ENCODE measurements around the gene ZNF683.
"Not testable (repeated sequence)": the region's sequence is repeated elsewhere in the genome, so short reads cannot be mapped to it uniquely, and the experiment has no call there.

The ZNF683 gene

GRCh38 chr1:26335774-26336476, 36.6 kb downstream of the ZNF683 start:
- DNase-seq: no peak

- not testable (repeated sequence) for DNase-seq
These were observed 39.2 kb downstream of the ZNF683 start for GRCh38 chr1:26333312-26333711.

GRCh38 chr1:26330276-26330675, 42.3 kb downstream of the ZNF683 start:
- DNase-seq: no peak

DNA sequence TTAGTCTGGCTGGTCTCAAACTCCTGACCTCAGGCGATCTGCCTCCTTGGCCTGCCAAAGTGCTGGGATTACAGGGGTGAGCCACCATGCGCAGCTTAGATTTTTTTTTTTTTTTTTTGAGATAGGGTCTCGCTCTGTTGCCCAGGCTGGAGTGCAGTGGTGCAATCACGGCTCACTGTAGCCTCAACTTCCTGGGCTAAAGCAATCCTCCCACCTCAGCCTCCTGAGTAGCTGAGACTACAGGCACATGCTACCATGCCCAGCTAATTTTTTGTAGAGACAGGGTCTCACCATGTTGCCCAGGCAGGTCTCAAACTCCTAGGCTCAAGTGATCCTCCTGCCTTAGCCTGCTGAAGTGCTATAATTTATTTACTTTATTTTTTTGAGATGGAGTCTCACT, 43.2 kb downstream of the ZNF683 start:
- DNase-seq: not testable (repeated sequence)

GRCh38 chr1:26328597-26328996, 44.0 kb downstream of the ZNF683 start:
- DNase-seq: no peak

DNA sequence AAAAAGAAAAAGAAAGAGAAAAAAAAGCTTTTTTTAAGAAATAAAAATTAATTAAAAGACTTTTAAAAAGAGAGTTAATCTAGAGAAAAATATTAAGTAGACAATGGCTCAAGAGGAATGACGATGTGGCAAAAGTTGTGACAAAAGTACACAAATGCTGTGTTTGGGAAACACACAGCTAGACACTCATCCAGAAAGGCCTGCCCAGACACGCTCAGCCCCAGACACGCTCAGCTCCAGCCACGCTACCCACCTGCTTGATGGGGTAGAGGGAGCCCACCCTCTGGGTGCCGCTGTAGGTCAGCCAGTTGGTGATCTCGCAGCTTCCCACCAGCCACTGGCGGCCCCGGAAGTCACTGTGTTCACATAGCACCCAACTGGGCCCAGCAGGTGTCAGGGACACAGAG, 44.6 kb downstream of the ZNF683 start:
- DNase-seq: no peak

GRCh38 chr1:26324550-26324949, 48.0 kb downstream of the ZNF683 start:
- no peak for DNase-seq

- no peak for DNase-seq
These were observed 49.2 kb downstream of the ZNF683 start for GRCh38 chr1:26323382-26323781.

DNA sequence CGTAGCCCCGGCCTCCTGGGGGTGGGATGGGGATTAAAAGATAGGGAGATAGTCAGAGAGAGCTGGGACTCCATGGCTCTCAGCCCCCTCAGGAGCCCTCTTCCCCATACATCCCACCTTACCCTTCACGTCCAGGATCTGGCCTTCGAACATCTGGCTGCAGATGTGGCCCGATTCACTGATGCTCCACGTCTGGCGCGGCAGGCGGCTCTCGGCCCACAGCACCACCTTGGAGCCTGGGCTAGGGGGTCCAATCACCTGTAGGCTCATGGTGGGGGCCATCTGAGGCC, 50.6 kb downstream of the ZNF683 start:
- no peak for DNase-seq

DNA sequence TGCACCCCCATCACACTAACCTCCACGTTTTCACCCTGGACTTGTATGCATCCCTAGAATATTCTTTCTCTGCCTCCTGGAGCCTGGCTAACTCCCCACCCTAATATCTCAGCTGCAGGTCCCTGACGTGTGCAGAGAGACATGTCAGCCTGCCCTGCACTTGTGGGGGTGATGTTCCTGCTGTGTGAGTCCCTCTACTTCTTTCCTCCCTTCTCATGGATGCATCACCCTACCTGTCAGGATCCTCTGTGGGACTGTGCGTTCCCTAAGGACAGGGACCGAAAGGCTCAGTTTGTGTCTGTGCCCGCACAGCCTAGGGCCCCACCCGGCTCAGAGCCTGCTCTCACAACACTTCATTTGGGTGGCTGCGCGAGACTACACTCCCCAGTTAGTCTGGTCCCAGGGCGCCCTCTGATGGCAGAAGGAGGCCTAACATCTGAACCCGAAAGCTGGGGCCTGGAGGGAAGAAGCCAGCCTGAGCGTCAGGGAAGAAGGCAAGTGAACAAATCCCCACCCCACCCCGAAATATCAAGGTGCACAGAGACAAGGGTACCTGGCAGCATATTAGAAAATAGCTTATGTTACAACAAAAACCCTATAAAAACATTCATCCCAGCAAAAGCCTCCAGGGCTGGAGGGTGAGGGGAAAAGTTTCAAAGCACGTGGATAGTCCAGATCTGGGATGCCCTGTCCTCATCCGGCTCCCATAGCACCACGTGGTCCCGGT, 51.1 kb downstream of the ZNF683 start:
- peak; percentile 97 for DNase-seq

GRCh38 chr1:26320896-26321295, 51.7 kb downstream of the ZNF683 start:
- DNase-seq: no peak

GRCh38 chr1:26318338-26319064, 54.0 kb downstream of the ZNF683 start:
- peak; percentile 63 for DNase-seq

DNA sequence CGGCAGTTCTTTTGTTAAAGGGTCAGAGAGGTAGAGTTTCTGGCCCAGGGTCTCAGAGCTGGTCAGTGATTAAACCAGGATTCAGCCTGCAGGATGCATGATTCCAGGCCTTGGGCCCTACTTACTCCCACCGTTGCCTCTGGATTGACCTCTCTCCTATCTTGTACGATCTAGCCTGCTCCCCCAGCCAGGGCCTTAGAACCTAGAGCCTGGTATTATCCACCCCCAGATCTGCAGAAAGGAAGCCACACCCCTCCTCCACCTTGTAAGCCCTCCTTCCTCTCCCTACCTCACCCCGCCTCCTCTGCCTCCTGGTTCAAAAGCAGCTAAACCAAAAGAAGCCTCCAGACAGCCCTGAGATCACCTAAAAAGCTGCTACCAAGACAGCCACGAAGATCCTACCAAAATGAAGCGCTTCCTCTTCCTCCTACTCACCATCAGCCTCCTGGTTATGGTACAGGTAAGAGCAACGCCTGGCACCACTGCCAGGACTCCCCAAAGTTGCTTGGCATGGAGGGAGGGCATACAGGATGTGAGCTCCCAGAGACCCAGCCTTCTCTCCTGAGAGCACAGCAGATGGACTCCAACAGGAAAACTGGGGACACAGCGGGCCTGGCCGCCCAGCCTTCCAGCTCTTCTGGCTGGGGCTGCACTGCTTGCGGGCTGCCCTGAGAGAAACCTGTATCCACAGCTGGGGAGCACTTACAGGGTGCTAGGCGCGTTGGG, 54.8 kb downstream of the ZNF683 start, which contains the start of gene CD52:
CD52 (plus strand) TSS at position 347 of the 726 bp plus-strand sequence; CDS start at position 407, 60 bp downstream.
- DNase-seq: peak; percentile 85

DNA sequence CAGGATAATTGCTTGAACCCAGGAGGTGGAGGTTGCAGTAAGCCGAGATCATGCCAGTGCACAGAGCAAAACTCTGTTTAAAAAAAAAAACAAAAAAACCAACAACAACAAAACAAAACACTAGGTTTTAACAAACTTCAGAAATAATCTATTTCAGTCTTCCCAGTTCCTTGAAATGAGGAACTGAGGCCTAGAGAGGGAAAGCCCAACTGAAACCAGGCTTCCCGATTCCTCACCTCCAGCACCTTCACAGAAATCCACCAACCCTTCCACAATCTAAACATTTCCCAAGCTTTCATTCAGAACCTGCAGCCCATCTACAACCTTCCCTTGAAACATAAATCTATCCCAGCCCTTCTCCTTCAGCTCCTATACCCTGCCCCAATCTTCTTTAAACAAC, 55.4 kb downstream of the ZNF683 start:
- DNase-seq: no peak

GRCh38 chr1:26315874-26316850, 56.4 kb downstream of the ZNF683 start:
- no peak for DNase-seq

GRCh38 chr1:26314501-26314900, 58.0 kb downstream of the ZNF683 start:
- no peak for DNase-seq

All from activated CD4-positive, alpha-beta T cell treated with anti-CD3 and anti-CD28 coated beads, Interleukin-2, Interleukin-6, amounts not matched to agents 100 ng/mL and 50 ng/mL, durations not matched to agents 16 hours and 8 hours (primary cell).